ENCODE measurements around the gene EIF4E2. TPM values are rescaled to one million over a fixed set of nuclear protein-coding genes. Genes with fewer than 3 reads are reported as not detected.

Gene EIF4E2
- total and polyA plus RNA-seq, 2 of the 13 experiments (the other 11 are each of a cell fraction or from before 2014, with no cell fraction given), result 25.0 to 101 TPM

GRCh38 chr2:232523682-232524597, 26.5 kb upstream of the EIF4E2 start (continued):
- no peak for TF ChIP-seq ATF4 (CRISPR knock-in tag; IDR thresholded peaks at IDR 0.05)
- peak; percentile 77 to 93 for TF ChIP-seq HMGXB4 (CRISPR knock-in tag; IDR thresholded peaks at IDR 0.05; ENCODE audit: borderline replicate concordance in 1 of 2, low read depth in 1 of 2)
- peak; percentile 25; the same call in 1 of the 2 replicates for TF ChIP-seq ZNF512 (CRISPR knock-in tag; IDR thresholded peaks at IDR 0.05)
- no peak for TF ChIP-seq MLX (CRISPR knock-in tag; IDR thresholded peaks at IDR 0.05)
- TF ChIP-seq YEATS2 (CRISPR knock-in tag; IDR thresholded peaks at IDR 0.05; ENCODE audit: borderline replicate concordance), result 0 out of 2 replicates have a peak, but pooled peaks have one; percentile 19
- peak; percentile 57 for TF ChIP-seq GABPB1 (CRISPR knock-in tag; IDR thresholded peaks at IDR 0.05)
- TF ChIP-seq TBX2 (CRISPR knock-in tag; IDR thresholded peaks at IDR 0.05; ENCODE audit: borderline replicate concordance), result 0 out of 2 replicates have a peak, but pooled peaks have one; percentile 19
- TF ChIP-seq AGO2 (optimal IDR thresholded peaks at IDR 0.05; ENCODE audit: low read depth, low read length), result no peak
- no peak for TF ChIP-seq GLMP (CRISPR knock-in tag; IDR thresholded peaks at IDR 0.05; ENCODE audit: borderline replicate concordance)
- TF ChIP-seq TAF15 (IDR thresholded peaks at IDR 0.05; ENCODE audit: low read depth, low read length, poor library complexity, severe bottlenecking), result no peak
- peak; percentile 59; the same call in 1 of the 2 replicates for TF ChIP-seq BORCS8-MEF2B (CRISPR knock-in tag; IDR thresholded peaks at IDR 0.05)
- no peak for TF ChIP-seq YEATS4 (CRISPR knock-in tag; IDR thresholded peaks at IDR 0.05; ENCODE audit: borderline replicate concordance)
- TF ChIP-seq ZNF143 (CRISPR knock-in tag; IDR thresholded peaks at IDR 0.05), result 0 out of 2 replicates have a peak, but pooled peaks have one; percentile 24
- 0 out of 2 replicates have a peak, but pooled peaks have one; percentile 20 for TF ChIP-seq TARDBP (CRISPR knock-in tag; IDR thresholded peaks at IDR 0.05)
- no peak for TF ChIP-seq ZNF24 (IDR thresholded peaks at IDR 0.05)

Measured in HepG2 (cell line).